ENCODE results near the gene FPGS.
"Not testable (repeated sequence)": the region's sequence is repeated elsewhere in the genome, so short reads cannot be mapped to it uniquely, and the experiment has no call there.

The FPGS gene

GRCh38 chr9:127814619-127815511, 12.2 kb downstream of the FPGS start:
- no peak for DNase-seq

GRCh38 chr9:127815512-127816361, 13.1 kb downstream of the FPGS start:
- no peak for DNase-seq

GRCh38 chr9:127816362-127816725, 13.7 kb downstream of the FPGS start:
- DNase-seq = no peak

GRCh38 chr9:127816728-127817127, 14.0 kb downstream of the FPGS start:
- no peak for DNase-seq

- no peak for DNase-seq
Observed at GRCh38 chr9:127817881-127818434, 15.3 kb downstream of the FPGS start.

- DNase-seq = no peak
Observed at GRCh38 chr9:127818574-127818973, 15.9 kb downstream of the FPGS start.

GRCh38 chr9:127822108-127822507, 19.4 kb downstream of the FPGS start:
- DNase-seq = no peak

- no peak for DNase-seq
Observed at GRCh38 chr9:127825319-127826051, 22.8 kb downstream of the FPGS start.

- no peak for DNase-seq
Observed at GRCh38 chr9:127826253-127826913, 23.7 kb downstream of the FPGS start.

- no peak for DNase-seq
Observed at GRCh38 chr9:127828262-127829031, 25.8 kb downstream of the FPGS start.

GRCh38 chr9:127829205-127829906, 26.7 kb downstream of the FPGS start:
- DNase-seq = no peak

GRCh38 chr9:127832248-127832647, 29.6 kb downstream of the FPGS start:
- DNase-seq = no peak

GRCh38 chr9:127833555-127833954, 30.9 kb downstream of the FPGS start:
- no peak for DNase-seq

GRCh38 chr9:127835991-127836516, 33.4 kb downstream of the FPGS start:
- no peak for DNase-seq

- not testable (repeated sequence) for DNase-seq
Observed at GRCh38 chr9:127836561-127836960, 33.9 kb downstream of the FPGS start.

- DNase-seq = no peak
Observed at GRCh38 chr9:127837346-127837745, 34.7 kb downstream of the FPGS start.

- DNase-seq = no peak
Observed at GRCh38 chr9:127838375-127839078, 35.8 kb downstream of the FPGS start.

- DNase-seq = no peak
Observed at GRCh38 chr9:127841087-127841835, 38.6 kb downstream of the FPGS start.

- no peak for DNase-seq
Observed at GRCh38 chr9:127844821-127845359, 42.2 kb downstream of the FPGS start.
